IPS-18c (cell line): Measurements from ENCODE around the gene SEC24B.
"Not testable (repeated sequence)": the region's sequence is repeated elsewhere in the genome, so short reads cannot be mapped to it uniquely, and the experiment has no call there.

Experiments used
- H3K4me3 ChIP-seq: 2 replicates; pipeline ENCODE4 v1.7.0; 2013; ENCODE audit warnings: low read depth, mild to moderate bottlenecking, low read length, moderate library complexity; ENCODE audit not compliant: insufficient read depth
- H3K9me3 ChIP-seq: one replicate; pipeline ENCODE4 v1.6.1; 2013; ENCODE audit warnings: mild to moderate bottlenecking, low read length, moderate library complexity; ENCODE audit not compliant: control insufficient read depth, insufficient read depth

SEC24B gene

GRCh38 chr4:109424093-109424841 lies 9.3 kb upstream of the SEC24B start:
- no peaks in the 10 kb centered on the region for H3K9me3 ChIP-seq
- H3K4me3 ChIP-seq = no peak overlapping the region

GRCh38 chr4:109425405-109425804 lies 8.2 kb upstream of the SEC24B start:
- H3K4me3 ChIP-seq = no peak overlapping the region
- H3K9me3 ChIP-seq = no peaks in the 10 kb centered on the region

- Histone ChIP-seq H3K4me3 (no peak overlapping the region), H3K9me3 (no peaks in the 10 kb centered on the region)
These were observed 4.1 kb upstream of the SEC24B start for GRCh38 chr4:109429545-109429944.

- no peak overlapping the region for H3K4me3 ChIP-seq
These were observed 1.4 kb upstream of the SEC24B start for GRCh38 chr4:109432203-109432602.

GRCh38 chr4:109432696-109433095 lies 919 bp upstream of the SEC24B start:
- Histone ChIP-seq H3K9me3 (no peaks in the 10 kb centered on the region), H3K4me3 (peak overlapping the region; percentile 83)

More at GRCh38 chr4:109432203-109432602, 1.4 kb upstream of the SEC24B start:
- H3K9me3 ChIP-seq = no peaks in the 10 kb centered on the region

GRCh38 chr4:109434007-109434971 lies 674 bp downstream of the SEC24B start:
- peak overlapping the region; percentile 87 for H3K4me3 ChIP-seq

GRCh38 chr4:109435635-109436034 lies 2.0 kb downstream of the SEC24B start:
- Histone ChIP-seq H3K4me3 (no peak overlapping the region), H3K9me3 (no peaks in the 10 kb centered on the region)

More at GRCh38 chr4:109434007-109434971, 674 bp downstream of the SEC24B start:
- no peaks in the 10 kb centered on the region for H3K9me3 ChIP-seq

- Histone ChIP-seq H3K9me3 (no peaks in the 10 kb centered on the region), H3K4me3 (no peak overlapping the region)
These were observed 2.9 kb downstream of the SEC24B start for GRCh38 chr4:109436504-109436903.

- Histone ChIP-seq H3K4me3 (no peak overlapping the region), H3K9me3 (no peaks in the 10 kb centered on the region)
These were observed 7.3 kb downstream of the SEC24B start for GRCh38 chr4:109440948-109441347.

GRCh38 chr4:109441862-109442458 lies 8.3 kb downstream of the SEC24B start:
- no peak overlapping the region for H3K4me3 ChIP-seq
- H3K9me3 ChIP-seq = no peaks in the 10 kb centered on the region

GRCh38 chr4:109444182-109444844 lies 10.7 kb downstream of the SEC24B start:
- no peaks in the 10 kb centered on the region for H3K9me3 ChIP-seq
- H3K4me3 ChIP-seq = no peak overlapping the region

- no peak overlapping the region for H3K4me3 ChIP-seq
These were observed 13.7 kb downstream of the SEC24B start for GRCh38 chr4:109447278-109447677.

GRCh38 chr4:109451544-109452273 lies 18.1 kb downstream of the SEC24B start:
- Histone ChIP-seq H3K4me3 (no peak overlapping the region), H3K9me3 (peaks cover 3% of the 10 kb centered on the region)

More at GRCh38 chr4:109447278-109447677, 13.7 kb downstream of the SEC24B start:
- H3K9me3 ChIP-seq = no peaks in the 10 kb centered on the region

GRCh38 chr4:109453110-109453509 lies 19.5 kb downstream of the SEC24B start:
- not testable (repeated sequence) for H3K4me3 ChIP-seq, H3K9me3 ChIP-seq

- Histone ChIP-seq H3K9me3 (no peaks in the 10 kb centered on the region), H3K4me3 (no peak overlapping the region)
These were observed 28.7 kb downstream of the SEC24B start for GRCh38 chr4:109462297-109462696.

GRCh38 chr4:109462802-109463201 lies 29.2 kb downstream of the SEC24B start:
- Histone ChIP-seq H3K9me3 (no peaks in the 10 kb centered on the region), H3K4me3 (no peak overlapping the region)
